ENCODE measurements around the gene NF1. TPM values are rescaled to one million over a fixed set of nuclear protein-coding genes. Genes with fewer than 3 reads are reported as not detected.

Gene NF1
- total RNA-seq, 6 experiments from 2014 or later = 45.0 to 62.6 (median 54.0) TPM

DNA sequence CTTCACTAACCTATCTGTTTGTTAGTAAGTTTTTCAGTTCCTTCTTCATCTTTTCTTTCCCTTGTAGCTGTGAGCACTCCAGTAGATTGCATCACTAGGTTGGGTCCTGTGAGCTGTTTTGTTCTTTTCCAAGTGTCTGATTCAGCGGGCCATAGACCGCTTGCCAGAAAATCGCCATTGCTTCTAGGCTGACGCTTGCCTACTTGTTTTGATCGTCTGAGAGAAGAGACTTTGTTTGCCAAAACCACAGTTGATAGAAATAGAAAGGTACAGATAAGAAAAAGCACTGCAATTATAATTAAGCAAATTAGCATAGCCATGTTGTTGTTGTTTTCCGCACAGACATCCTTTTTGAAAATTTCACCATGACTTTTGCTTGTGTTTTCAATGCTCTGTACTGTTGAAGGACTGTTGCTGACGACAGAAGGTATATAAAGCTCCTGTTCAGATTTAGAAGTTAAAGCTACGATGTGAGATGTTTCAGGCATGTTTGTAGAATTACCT lies 223.6 kb downstream of the NF1 start:
- H3K27ac Mint-ChIP-seq = no peak overlapping the region

GRCh38 chr17:31318851-31319661 lies 224.3 kb downstream of the NF1 start:
- no peaks in the 10 kb centered on the region for H3K27me3 Mint-ChIP-seq (ENCODE audit: insufficient read depth)
- H3K4me1 Mint-ChIP-seq (ENCODE audit: low read depth) = peaks cover 46% of the 10 kb centered on the region
- H3K9me3 Mint-ChIP-seq = no peaks in the 10 kb centered on the region
- no peak overlapping the region for H3K27ac Mint-ChIP-seq
- TF ChIP-seq, protein P1, sequence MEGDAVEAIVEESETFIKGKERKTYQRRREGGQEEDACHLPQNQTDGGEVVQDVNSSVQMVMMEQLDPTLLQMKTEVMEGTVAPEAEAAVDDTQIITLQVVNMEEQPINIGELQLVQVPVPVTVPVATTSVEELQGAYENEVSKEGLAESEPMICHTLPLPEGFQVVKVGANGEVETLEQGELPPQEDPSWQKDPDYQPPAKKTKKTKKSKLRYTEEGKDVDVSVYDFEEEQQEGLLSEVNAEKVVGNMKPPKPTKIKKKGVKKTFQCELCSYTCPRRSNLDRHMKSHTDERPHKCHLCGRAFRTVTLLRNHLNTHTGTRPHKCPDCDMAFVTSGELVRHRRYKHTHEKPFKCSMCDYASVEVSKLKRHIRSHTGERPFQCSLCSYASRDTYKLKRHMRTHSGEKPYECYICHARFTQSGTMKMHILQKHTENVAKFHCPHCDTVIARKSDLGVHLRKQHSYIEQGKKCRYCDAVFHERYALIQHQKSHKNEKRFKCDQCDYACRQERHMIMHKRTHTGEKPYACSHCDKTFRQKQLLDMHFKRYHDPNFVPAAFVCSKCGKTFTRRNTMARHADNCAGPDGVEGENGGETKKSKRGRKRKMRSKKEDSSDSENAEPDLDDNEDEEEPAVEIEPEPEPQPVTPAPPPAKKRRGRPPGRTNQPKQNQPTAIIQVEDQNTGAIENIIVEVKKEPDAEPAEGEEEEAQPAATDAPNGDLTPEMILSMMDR (IDR thresholded peaks at IDR 0.05) = no peak
- no peak overlapping the region for H3K4me3 Mint-ChIP-seq
- peaks cover 25% of the 10 kb centered on the region for H3K36me3 Mint-ChIP-seq (ENCODE audit: low read depth)
- no peak for DNase-seq

More for the DNA sequence above, 223.6 kb downstream of the NF1 start:
- H3K9me3 Mint-ChIP-seq = no peaks in the 10 kb centered on the region
- peak; percentile 7 for DNase-seq
- H3K4me3 Mint-ChIP-seq = no peak overlapping the region
- H3K4me1 Mint-ChIP-seq (ENCODE audit: low read depth) = peaks cover 47% of the 10 kb centered on the region
- TF ChIP-seq, protein P1 (IDR thresholded peaks at IDR 0.05) = no peak
- H3K27me3 Mint-ChIP-seq (ENCODE audit: insufficient read depth) = no peaks in the 10 kb centered on the region
- peaks cover 19% of the 10 kb centered on the region for H3K36me3 Mint-ChIP-seq (ENCODE audit: low read depth)

DNA sequence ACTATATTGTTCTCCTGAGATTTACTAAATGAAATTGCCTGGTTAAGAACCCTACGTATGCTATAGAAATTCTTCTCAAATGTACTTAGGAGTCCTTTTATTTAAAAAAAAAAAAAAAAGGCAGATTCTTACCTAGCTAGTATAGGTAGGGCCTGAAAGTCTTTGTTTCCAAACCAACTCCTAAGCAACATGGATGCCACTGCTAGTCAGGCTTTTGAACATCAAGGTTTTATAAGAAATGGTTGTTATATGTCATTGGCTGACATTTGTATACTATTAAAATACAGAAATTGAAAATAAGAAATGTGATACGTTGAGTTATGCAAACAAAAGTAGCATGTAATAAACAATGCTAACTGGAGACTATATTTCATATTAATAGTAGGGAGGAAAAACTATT lies 225.5 kb downstream of the NF1 start:
- Mint-ChIP-seq H3K4me3 (peak overlapping the region; percentile 76; the same call in 1 of the 2 replicates), H3K4me1 (ENCODE audit: low read depth) (peaks cover 37% of the 10 kb centered on the region), H3K36me3 (ENCODE audit: low read depth) (peaks cover 29% of the 10 kb centered on the region), H3K27ac (no peak overlapping the region), H3K9me3 (no peaks in the 10 kb centered on the region), H3K27me3 (ENCODE audit: insufficient read depth) (no peaks in the 10 kb centered on the region)
- no peak for DNase-seq
- TF ChIP-seq, protein P1 (IDR thresholded peaks at IDR 0.05) = no peak

DNA sequence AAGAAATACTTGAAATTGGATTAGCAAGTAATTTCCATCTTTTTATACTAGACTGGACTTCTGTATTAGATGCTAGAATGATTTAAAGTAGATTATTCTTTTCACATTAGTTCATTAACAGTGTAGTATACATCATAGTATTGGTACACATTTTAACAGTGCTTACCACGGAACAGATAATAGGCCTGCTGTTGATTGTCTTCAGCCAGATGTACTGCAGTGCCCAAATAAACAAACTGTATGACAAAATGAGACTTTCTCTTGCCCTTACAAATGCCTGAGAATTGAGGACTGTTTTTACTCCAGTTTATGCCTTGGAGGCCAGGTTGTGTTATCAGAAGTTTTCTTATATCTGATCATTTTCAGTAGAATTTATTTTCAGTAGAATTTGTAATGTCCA lies 226.0 kb downstream of the NF1 start:
- Mint-ChIP-seq H3K4me3 (peak overlapping the region; percentile 76), H3K27ac (peak overlapping the region; percentile 83), H3K27me3 (ENCODE audit: insufficient read depth) (no peaks in the 10 kb centered on the region), H3K36me3 (ENCODE audit: low read depth) (peaks cover 35% of the 10 kb centered on the region), H3K4me1 (ENCODE audit: low read depth) (peaks cover 37% of the 10 kb centered on the region), H3K9me3 (no peaks in the 10 kb centered on the region)
- DNase-seq = no peak
- TF ChIP-seq, protein P1 (IDR thresholded peaks at IDR 0.05) = no peak

DNA sequence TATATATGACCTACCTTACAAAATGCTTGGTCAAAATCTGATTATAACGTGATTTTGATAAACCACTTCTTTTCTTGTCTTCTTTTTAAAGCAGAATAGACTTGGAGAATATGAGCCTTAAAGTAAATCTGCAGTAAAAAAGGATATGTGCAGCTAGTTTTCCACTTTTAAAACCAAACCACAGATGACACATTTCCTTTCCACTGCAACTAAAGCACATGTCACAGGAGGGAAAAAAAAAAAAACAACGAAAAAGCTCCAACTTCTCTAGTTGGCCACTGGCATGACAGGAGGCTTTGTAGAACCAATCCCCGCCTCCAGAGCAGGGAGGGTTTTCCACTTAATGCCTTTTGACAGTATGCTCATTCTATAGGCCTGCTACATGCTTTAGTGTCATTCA lies 226.7 kb downstream of the NF1 start, which contains the start of gene EVI2A:
Gene EVI2A (minus strand): TSS at position 142 of the 400 bp plus-strand sequence. CDS start 2,609 bp downstream, outside the sequence.
- H3K27ac Mint-ChIP-seq = peak within 1 kb of the TSS; percentile 83
- TF ChIP-seq, protein P1 (IDR thresholded peaks at IDR 0.05) = no peak
- DNase-seq = peak; percentile 70
- H3K36me3 Mint-ChIP-seq (ENCODE audit: low read depth) = peaks cover 42% of the 10 kb centered on the region
- peak within 1 kb of the TSS; percentile 76 for H3K4me3 Mint-ChIP-seq
- H3K4me1 Mint-ChIP-seq (ENCODE audit: low read depth) = peaks cover 40% of the 10 kb centered on the region
- peaks cover 1% of the 10 kb centered on the region; the same call in 1 of the 2 replicates for H3K27me3 Mint-ChIP-seq (ENCODE audit: insufficient read depth)
- H3K9me3 Mint-ChIP-seq = no peaks in the 10 kb centered on the region
